Measurements from ENCODE around the gene SEPTIN3. TPM values are rescaled to one million over a fixed set of nuclear protein-coding genes. Genes with fewer than 3 reads are reported as not detected.

Gene SEPTIN3
- total RNA-seq, 1 donor from 2014 or later, result 2.5 TPM

- no peak overlapping the region for H3K4me3 ChIP-seq (ENCODE audit: low read depth, low read length)
- no peak for TF ChIP-seq CTCF (IDR thresholded peaks at IDR 0.05; ENCODE audit: insufficient read depth, low read length, poor library complexity, severe bottlenecking)
- DNase-seq (ENCODE audit: low read depth), result no peak
- H3K27me3 ChIP-seq (ENCODE audit: control insufficient read depth, insufficient read depth, low read length), result no peaks in the 10 kb centered on the region
- H3K36me3 ChIP-seq (ENCODE audit: control insufficient read depth, insufficient read depth, low read length), result no peaks in the 10 kb centered on the region
Measured at GRCh38 chr22:42010778-42011177, 41.5 kb downstream of the SEPTIN3 start.

GRCh38 chr22:42013385-42013784 lies 44.1 kb downstream of the SEPTIN3 start:
- H3K36me3 ChIP-seq (ENCODE audit: control insufficient read depth, insufficient read depth, low read length), result no peaks in the 10 kb centered on the region
- no peak for TF ChIP-seq CTCF (IDR thresholded peaks at IDR 0.05; ENCODE audit: insufficient read depth, low read length, poor library complexity, severe bottlenecking)
- no peak overlapping the region for H3K4me3 ChIP-seq (ENCODE audit: low read depth, low read length)
- DNase-seq (ENCODE audit: low read depth), result no peak
- H3K27me3 ChIP-seq (ENCODE audit: control insufficient read depth, insufficient read depth, low read length), result no peaks in the 10 kb centered on the region

GRCh38 chr22:42016111-42016510 lies 46.9 kb downstream of the SEPTIN3 start:
- Histone ChIP-seq H3K4me3 (ENCODE audit: low read depth, low read length) (no peak overlapping the region), H3K27me3 (ENCODE audit: control insufficient read depth, insufficient read depth, low read length) (no peaks in the 10 kb centered on the region), H3K36me3 (ENCODE audit: control insufficient read depth, insufficient read depth, low read length) (no peaks in the 10 kb centered on the region)
- no peak for DNase-seq (ENCODE audit: low read depth)
- no peak for TF ChIP-seq CTCF (IDR thresholded peaks at IDR 0.05; ENCODE audit: insufficient read depth, low read length, poor library complexity, severe bottlenecking)

- DNase-seq (ENCODE audit: low read depth), result no peak
- H3K36me3 ChIP-seq (ENCODE audit: control insufficient read depth, insufficient read depth, low read length), result no peaks in the 10 kb centered on the region
- no peaks in the 10 kb centered on the region for H3K27me3 ChIP-seq (ENCODE audit: control insufficient read depth, insufficient read depth, low read length)
- no peak for TF ChIP-seq CTCF (IDR thresholded peaks at IDR 0.05; ENCODE audit: insufficient read depth, low read length, poor library complexity, severe bottlenecking)
- no peak overlapping the region for H3K4me3 ChIP-seq (ENCODE audit: low read depth, low read length)
Measured at GRCh38 chr22:42018224-42018623, 49.0 kb downstream of the SEPTIN3 start.

Other genes starting within 250 kb of the SEPTIN3 start
- gene CCDC134, start 168.8 kb upstream of the SEPTIN3 start, total RNA-seq, result 10.3 and 13.3 TPM in 2 replicates
- 108 and 133 TPM in 2 replicates for gene SREBF2, start 136.3 kb upstream of the SEPTIN3 start, total RNA-seq
- gene SHISA8, start 54.4 kb upstream of the SEPTIN3 start, total RNA-seq, result not detected in 2 replicates
- 0.41 and 0.96 TPM in 2 replicates for gene TNFRSF13C, start 42.6 kb upstream of the SEPTIN3 start, total RNA-seq
- 9.8 and 14.3 TPM in 2 replicates for gene CENPM, start 22.3 kb upstream of the SEPTIN3 start, total RNA-seq
- gene WBP2NL, start 29.3 kb downstream of the SEPTIN3 start, total RNA-seq, result 0.68 and 2.6 TPM in 2 replicates
- gene NAGA, start 101.4 kb downstream of the SEPTIN3 start, total RNA-seq, result 26.3 and 28.4 TPM in 2 replicates
- 4.6 and 8.7 TPM in 2 replicates for gene PHETA2, start 104.8 kb downstream of the SEPTIN3 start, total RNA-seq
- 7.1 and 16.3 TPM in 2 replicates for gene SMDT1, start 110.3 kb downstream of the SEPTIN3 start, total RNA-seq
- gene NDUFA6, start 121.3 kb downstream of the SEPTIN3 start, total RNA-seq, result 52.0 and 67.3 TPM in 2 replicates
- 0.58 and 1.1 TPM in 2 replicates for gene CYP2D6, start 161.4 kb downstream of the SEPTIN3 start, total RNA-seq

Data from kidney epithelial cell (primary cell).